NCI-H748 (cell line): Measurements from ENCODE around the gene GDPD2.

Experiments
- DNase-seq: peaks from one replicate; lab custom pipeline; 2025; ENCODE audit not compliant: unreplicated experiment; lab: John Stamatoyannopoulos, UW

GDPD2 gene

GRCh38 chrX:70476166-70476933 lies 53.2 kb downstream of the GDPD2 start:
- DNase-seq: peak; percentile 44

GRCh38 chrX:70476934-70477733 lies 54.0 kb downstream of the GDPD2 start:
- peak; percentile 68 for DNase-seq

DNA sequence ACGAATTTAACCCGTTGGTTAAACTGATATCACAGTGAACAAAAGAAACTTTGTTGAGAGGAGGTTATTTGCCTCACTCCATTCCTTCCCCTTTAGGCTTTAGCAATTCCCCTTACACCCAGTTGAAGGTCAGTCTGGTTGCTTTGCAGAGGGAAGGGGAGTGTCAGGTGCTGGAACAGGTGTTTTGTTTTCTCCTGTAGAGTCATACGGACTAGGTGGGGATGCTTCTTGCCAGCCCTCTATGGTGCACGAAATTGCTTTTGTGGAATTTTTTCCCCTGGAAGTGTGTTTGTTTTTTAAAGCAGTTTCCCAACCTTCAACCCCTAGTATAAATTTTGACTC lies 54.6 kb downstream of the GDPD2 start:
- DNase-seq: no peak

- no peak for DNase-seq
Measured at GRCh38 chrX:70478526-70479245, 55.6 kb downstream of the GDPD2 start.

DNA sequence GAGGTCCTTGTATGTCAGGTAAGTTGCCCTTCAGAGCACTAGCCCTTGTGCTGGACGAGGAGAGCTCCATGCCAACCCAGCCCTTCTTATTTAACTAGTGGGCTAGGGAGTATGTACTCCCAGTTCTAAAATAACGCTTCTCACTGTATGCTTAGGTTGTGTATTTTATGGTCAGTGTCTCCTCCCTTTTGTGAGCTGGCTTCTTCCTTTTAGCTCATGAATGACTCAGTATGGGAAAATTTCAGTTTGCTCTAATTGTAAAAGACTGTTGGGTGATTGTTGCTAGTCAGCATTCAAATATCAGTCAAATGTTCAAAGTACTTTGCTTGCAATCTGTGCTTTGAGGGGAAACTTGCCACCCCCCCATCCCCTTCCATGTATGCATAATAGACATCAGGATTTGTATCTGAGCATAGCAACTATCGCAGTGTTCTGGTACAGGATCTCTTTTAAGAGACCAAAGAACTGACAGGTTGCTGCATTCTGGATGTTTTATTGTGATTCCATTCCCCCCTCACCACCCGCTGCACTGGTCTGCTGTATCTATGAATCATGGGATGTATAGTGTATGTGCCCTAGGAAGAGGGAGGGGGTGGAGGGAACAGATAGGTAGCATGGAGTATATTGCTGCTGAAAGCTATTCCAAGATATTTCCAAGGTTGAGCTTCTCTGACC lies 56.3 kb downstream of the GDPD2 start:
- no peak for DNase-seq

- DNase-seq: peak; percentile 54
Measured at GRCh38 chrX:70479922-70480659, 57.0 kb downstream of the GDPD2 start.

GRCh38 chrX:70480660-70481018 lies 57.5 kb downstream of the GDPD2 start:
- DNase-seq: no peak

GRCh38 chrX:70481471-70482270 lies 58.6 kb downstream of the GDPD2 start:
- no peak for DNase-seq

DNA sequence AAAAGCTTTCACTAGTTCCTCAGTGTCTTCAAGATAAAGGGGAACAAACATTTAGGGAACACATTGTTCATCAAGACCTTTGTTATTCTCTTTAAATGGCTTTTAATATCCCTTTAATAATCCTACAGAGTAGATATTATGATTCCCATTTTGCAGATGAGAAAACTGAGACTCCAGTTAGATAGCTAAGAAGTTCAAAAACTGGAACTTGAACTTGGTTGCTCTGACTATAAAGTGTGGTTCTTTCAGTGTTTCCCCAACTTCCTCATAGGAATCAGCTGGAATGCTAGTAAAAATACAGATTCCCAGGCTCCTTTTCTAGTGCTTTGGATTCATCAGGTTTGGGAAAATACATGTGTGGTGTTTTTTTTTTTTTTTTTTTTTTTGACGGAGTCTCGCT lies 59.2 kb downstream of the GDPD2 start:
- DNase-seq: no peak
